Fibroblast of lung (primary cell): Measurements from ENCODE around the gene KCNH2. TPM values are rescaled to one million over a fixed set of nuclear protein-coding genes. Genes with fewer than 3 reads are reported as not detected.

Experiments used
- DNase-seq, 2 donors: peaks; one replicate each; pipeline versions ENCODE4 v3.0.0 to v3.0.0-alpha.2; 2010; ENCODE audit warnings: low read depth in 2 of 2
- H2AFZ ChIP-seq: 2 replicates; pipeline ENCODE4 v1.5.1; 2012; ENCODE audit warnings: low read length, control low read depth, inconsistent platforms
- H3K27ac ChIP-seq: 2 replicates; pipeline ENCODE4 v1.5.1; 2011; ENCODE audit warnings: low read length, control low read depth; ENCODE audit not compliant: insufficient read depth
- H3K27me3 ChIP-seq: 2 replicates; pipeline ENCODE4 v1.5.1; 2011; ENCODE audit warnings: mild to moderate bottlenecking, low read length; ENCODE audit not compliant: control insufficient read depth, insufficient read depth
- H3K36me3 ChIP-seq: 2 replicates; pipeline ENCODE4 v1.5.1; 2011; ENCODE audit warnings: low read length; ENCODE audit not compliant: control insufficient read depth, insufficient read depth
- H3K4me1 ChIP-seq: 2 replicates; pipeline ENCODE4 v1.5.1; 2011; ENCODE audit warnings: low read length; ENCODE audit not compliant: control insufficient read depth, insufficient read depth; ENCODE audit errors: extremely low read depth
- H3K4me2 ChIP-seq: 2 replicates; pipeline ENCODE4 v1.5.1; 2011; ENCODE audit warnings: low read length, control low read depth; ENCODE audit not compliant: insufficient read depth; ENCODE audit errors: extremely low read depth
- H3K4me3 ChIP-seq, 4 experiments: fragments of 200-600 bp in 1 of 4; sonication (generic) in 1 of 4; replicated peaks in 1 of 4; 2 replicates each; pipeline ENCODE4 v1.5.1; 2011 to 2016; ENCODE audit warnings: low read length in 4 of 4, low read depth in 3 of 4, mild to moderate bottlenecking in 3 of 4, control low read depth in 2 of 4, inconsistent platforms in 1 of 4, mixed read lengths in 1 of 4; ENCODE audit not compliant: insufficient read depth in 1 of 4; ENCODE audit errors: control extremely low read depth in 1 of 4
- H3K79me2 ChIP-seq: 2 replicates; pipeline ENCODE4 v1.5.1; 2012; ENCODE audit warnings: mild to moderate bottlenecking, low read length, inconsistent platforms; ENCODE audit not compliant: control insufficient read depth, insufficient read depth
- H3K9ac ChIP-seq: 2 replicates; pipeline ENCODE4 v1.5.1; 2011; ENCODE audit warnings: mild to moderate bottlenecking, low read length, control low read depth; ENCODE audit not compliant: insufficient read depth
- H3K9me3 ChIP-seq: 2 replicates; pipeline ENCODE4 v1.5.1; 2012; ENCODE audit warnings: low read depth, low read length; ENCODE audit not compliant: control insufficient read depth, insufficient read depth
- H4K20me1 ChIP-seq: 2 replicates; pipeline ENCODE4 v1.5.1; 2011; ENCODE audit warnings: low read length; ENCODE audit not compliant: control insufficient read depth, insufficient read depth; ENCODE audit errors: extremely low read depth
- EZH2 ChIP-seq: IDR thresholded peaks from 2 replicates; pipeline ENCODE4 v1.5.1; 2012; ENCODE audit warnings: low read length, control low read depth, mild to moderate bottlenecking; ENCODE audit errors: missing control alignments
- polyA plus RNA-seq, 2 donors: library from polyadenylated mRNA; depleted of rRNA in 1 of 2; stranded (reverse) in 1 of 2; unstranded in 1 of 2; fragments of >200 nt; gene quantifications; 2 replicates each; pipeline ENCODE4 v1.2.1, GENCODE V29; 2011 to 2012; ENCODE audit warnings: missing spikeins in 1 of 2
- total RNA-seq: library from RNA; depleted of rRNA; stranded (reverse); fragments of >200 nt; gene quantifications from 2 replicates; pipeline ENCODE4 v1.2.1, GENCODE V29; 2014
- TF ChIP-seq, protein P1 (sequence below), 2 donors: IDR thresholded peaks in 1 of 2; conservative IDR thresholded peaks in 1 of 2; 1 replicate in 1 of 2; 2 replicates in 1 of 2; pipeline ENCODE4 v1.5.1; 2011 to 2012; ENCODE audit warnings: low read length in 2 of 2, control low read depth in 1 of 2, inconsistent platforms in 1 of 2, low read depth in 1 of 2, mild to moderate bottlenecking in 1 of 2

The KCNH2 gene
- total and polyA plus RNA-seq, 2 donors (not counting 1 experiment from before 2014, with no cell fraction given), result 0.15 to 6.1 TPM

GRCh38 chr7:150974468-150975391 is 3.4 kb downstream of the KCNH2 start:
- H2AFZ ChIP-seq, result no peak overlapping the region
- H3K4me1 ChIP-seq, result no peaks in the 10 kb centered on the region
- peaks cover 68% of the 10 kb centered on the region for H3K27me3 ChIP-seq
- peak; percentile 61 for TF ChIP-seq EZH2
- TF ChIP-seq, protein P1, sequence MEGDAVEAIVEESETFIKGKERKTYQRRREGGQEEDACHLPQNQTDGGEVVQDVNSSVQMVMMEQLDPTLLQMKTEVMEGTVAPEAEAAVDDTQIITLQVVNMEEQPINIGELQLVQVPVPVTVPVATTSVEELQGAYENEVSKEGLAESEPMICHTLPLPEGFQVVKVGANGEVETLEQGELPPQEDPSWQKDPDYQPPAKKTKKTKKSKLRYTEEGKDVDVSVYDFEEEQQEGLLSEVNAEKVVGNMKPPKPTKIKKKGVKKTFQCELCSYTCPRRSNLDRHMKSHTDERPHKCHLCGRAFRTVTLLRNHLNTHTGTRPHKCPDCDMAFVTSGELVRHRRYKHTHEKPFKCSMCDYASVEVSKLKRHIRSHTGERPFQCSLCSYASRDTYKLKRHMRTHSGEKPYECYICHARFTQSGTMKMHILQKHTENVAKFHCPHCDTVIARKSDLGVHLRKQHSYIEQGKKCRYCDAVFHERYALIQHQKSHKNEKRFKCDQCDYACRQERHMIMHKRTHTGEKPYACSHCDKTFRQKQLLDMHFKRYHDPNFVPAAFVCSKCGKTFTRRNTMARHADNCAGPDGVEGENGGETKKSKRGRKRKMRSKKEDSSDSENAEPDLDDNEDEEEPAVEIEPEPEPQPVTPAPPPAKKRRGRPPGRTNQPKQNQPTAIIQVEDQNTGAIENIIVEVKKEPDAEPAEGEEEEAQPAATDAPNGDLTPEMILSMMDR (conservative IDR thresholded peaks at IDR 0.05 in 1 of 2, IDR thresholded peaks at IDR 0.05 in 1 of 2; ENCODE audit: low read depth in 1 of 2, low read length in 2 of 2), result no peak
- peak overlapping the region in 1 of 4 experiments; percentile 42 for H3K4me3 ChIP-seq
- DNase-seq, result peak in 1 of 2 donors; percentile 28
- no peak overlapping the region for H3K27ac ChIP-seq
- H3K36me3 ChIP-seq, result no peaks in the 10 kb centered on the region
- no peak overlapping the region for H3K9ac ChIP-seq
- no peaks in the 10 kb centered on the region for H3K9me3 ChIP-seq
- H3K79me2 ChIP-seq, result no peaks in the 10 kb centered on the region
- peak overlapping the region; percentile 35 for H3K4me2 ChIP-seq
- no peaks in the 10 kb centered on the region for H4K20me1 ChIP-seq

DNA sequence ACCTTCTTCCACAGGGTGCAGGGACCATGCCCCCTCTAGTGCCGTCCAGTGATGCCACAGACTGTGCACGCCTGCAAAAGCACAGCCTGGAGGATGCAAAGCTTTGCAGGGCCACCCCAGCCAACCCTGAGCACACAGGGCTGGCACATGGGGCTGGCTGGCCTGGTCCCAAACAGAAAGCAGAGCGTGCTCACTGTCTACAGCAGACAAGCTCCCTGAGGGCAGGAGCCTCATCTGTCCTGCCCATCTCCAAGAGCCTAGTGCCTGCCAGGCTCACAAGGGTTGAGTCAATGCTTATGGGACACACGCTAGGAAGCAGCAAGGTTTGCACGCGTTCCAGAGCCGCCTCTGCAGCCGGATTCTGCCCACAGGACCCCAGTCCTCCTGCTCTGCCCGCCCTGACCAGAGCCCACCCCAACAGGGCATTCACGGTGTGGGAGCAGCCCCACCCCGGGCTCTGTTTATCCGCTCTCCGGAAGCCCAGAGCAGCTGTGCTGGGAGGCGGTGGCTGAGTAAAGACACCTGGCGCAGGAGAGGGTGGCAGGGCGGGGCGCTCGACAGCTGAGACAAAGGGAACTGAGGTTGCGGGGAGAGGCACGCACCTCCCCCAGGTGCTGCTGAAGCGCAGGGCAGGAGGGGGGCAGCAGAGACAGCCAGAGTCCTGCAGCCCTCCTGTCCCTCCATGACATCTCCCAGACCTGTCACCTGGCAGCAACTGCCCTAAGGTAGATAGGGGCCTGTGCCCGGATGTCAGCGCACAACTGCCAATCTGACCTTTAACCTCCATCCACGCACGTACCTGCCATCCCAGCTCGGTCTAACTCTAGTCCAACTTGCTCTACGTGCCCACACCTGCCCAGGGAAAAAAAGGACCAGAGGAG is 4.3 kb downstream of the KCNH2 start:
- Histone ChIP-seq H3K36me3 (no peaks in the 10 kb centered on the region), H2AFZ (no peak overlapping the region), H4K20me1 (no peaks in the 10 kb centered on the region), H3K27me3 (peaks cover 64% of the 10 kb centered on the region), H3K4me2 (no peak overlapping the region), H3K79me2 (no peaks in the 10 kb centered on the region), H3K9ac (no peak overlapping the region), H3K27ac (no peak overlapping the region), H3K4me1 (no peaks in the 10 kb centered on the region), H3K9me3 (no peaks in the 10 kb centered on the region), H3K4me3 (no peak overlapping the region)
- DNase-seq, result no peak
- TF ChIP-seq EZH2, result no peak
- TF ChIP-seq, protein P1 (conservative IDR thresholded peaks at IDR 0.05 in 1 of 2, IDR thresholded peaks at IDR 0.05 in 1 of 2; ENCODE audit: low read depth in 1 of 2, low read length in 2 of 2), result no peak

GRCh38 chr7:150972741-150973140 is 5.4 kb downstream of the KCNH2 start:
- Histone ChIP-seq H3K36me3 (no peaks in the 10 kb centered on the region), H3K27ac (no peak overlapping the region), H2AFZ (no peak overlapping the region), H3K4me2 (no peak overlapping the region), H3K4me3 (no peak overlapping the region), H3K9me3 (no peaks in the 10 kb centered on the region), H4K20me1 (no peaks in the 10 kb centered on the region), H3K4me1 (no peaks in the 10 kb centered on the region), H3K9ac (no peak overlapping the region), H3K27me3 (peaks cover 65% of the 10 kb centered on the region), H3K79me2 (no peaks in the 10 kb centered on the region)
- DNase-seq, result no peak
- TF ChIP-seq, protein P1 (conservative IDR thresholded peaks at IDR 0.05 in 1 of 2, IDR thresholded peaks at IDR 0.05 in 1 of 2; ENCODE audit: low read depth in 1 of 2, low read length in 2 of 2), result no peak
- TF ChIP-seq EZH2, result no peak
